Endometrial microvascular endothelial cells (primary cell): ENCODE measurements around the gene PRKD2. TPM values are rescaled to one million over a fixed set of nuclear protein-coding genes. Genes with fewer than 3 reads are reported as not detected.
"Not testable (repeated sequence)": the region's sequence is repeated elsewhere in the genome, so short reads cannot be mapped to it uniquely, and the experiment has no call there.

Experiments
- in situ Hi-C: cut with HindIII; loops from 2 replicates; pipeline ENCODE4 v1.10.0; 2017; ENCODE audit warnings: low sequenced_read_pairs, low pct_unique_long_range_greater_than_20kb; ENCODE audit errors: inconsistent ontology term
- total RNA-seq: library from RNA; depleted of rRNA; stranded (reverse); fragments of >200 nt; gene quantifications from one replicate; pipeline ENCODE4 v1.2.3, GENCODE V29; 2015; ENCODE audit errors: inconsistent ontology term

The PRKD2 gene
- total RNA-seq, 1 donor from 2014 or later = 30.9 TPM

DNA sequence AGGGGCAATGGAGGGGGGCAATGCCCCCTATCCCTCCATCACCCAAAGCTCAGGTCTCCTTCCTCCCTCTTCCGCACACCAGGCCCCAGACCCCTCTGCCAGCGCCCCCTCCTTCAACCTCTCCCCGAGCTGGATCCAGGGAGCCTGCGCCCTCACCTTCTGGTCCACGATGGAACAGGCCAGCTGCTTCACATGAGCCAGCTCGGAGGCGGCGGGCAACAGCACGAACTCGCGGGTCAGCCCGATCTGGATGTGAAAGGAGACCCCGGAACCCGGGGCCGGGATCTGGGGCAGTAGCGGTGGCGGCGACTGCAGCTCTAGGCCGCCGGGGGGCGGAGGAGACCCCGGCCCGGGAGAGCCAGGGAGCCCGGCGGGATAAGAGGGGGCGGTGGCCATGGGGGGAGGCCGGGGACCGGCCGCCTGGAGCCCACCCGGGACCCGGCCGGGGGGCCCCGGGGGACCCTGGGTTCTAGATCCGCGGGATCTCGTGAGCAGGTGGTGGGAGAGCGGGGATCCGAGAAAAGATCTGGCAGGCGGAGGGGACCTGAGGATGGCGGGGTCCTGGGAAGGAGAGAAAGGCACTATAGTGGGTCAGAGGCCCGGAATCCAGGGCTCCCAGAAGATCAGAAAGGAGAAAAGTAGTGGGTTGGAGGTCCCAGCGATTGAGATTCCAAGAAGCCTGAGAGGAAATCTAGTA is 791 bp downstream of the PRKD2 start:
- in situ Hi-C loops = no loop called here

DNA sequence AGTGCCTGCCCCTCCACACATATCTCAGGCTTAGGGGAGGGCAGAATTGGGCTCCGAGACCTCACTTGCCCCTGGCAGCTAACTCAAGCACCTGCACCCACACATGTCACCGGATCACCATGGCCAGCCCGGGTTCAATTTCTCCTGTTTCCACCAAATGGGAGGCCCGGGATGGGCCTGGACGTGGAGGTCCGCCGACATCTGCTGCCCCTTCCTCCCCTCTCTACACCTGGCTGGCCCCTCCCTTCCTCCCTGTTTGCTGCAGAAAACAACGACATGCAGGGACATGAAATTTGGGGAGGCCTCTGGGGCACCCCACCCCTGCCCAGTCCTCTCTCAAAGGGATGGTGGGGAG is 1.3 kb downstream of the PRKD2 start:
- in situ Hi-C loops = no loop called here

DNA sequence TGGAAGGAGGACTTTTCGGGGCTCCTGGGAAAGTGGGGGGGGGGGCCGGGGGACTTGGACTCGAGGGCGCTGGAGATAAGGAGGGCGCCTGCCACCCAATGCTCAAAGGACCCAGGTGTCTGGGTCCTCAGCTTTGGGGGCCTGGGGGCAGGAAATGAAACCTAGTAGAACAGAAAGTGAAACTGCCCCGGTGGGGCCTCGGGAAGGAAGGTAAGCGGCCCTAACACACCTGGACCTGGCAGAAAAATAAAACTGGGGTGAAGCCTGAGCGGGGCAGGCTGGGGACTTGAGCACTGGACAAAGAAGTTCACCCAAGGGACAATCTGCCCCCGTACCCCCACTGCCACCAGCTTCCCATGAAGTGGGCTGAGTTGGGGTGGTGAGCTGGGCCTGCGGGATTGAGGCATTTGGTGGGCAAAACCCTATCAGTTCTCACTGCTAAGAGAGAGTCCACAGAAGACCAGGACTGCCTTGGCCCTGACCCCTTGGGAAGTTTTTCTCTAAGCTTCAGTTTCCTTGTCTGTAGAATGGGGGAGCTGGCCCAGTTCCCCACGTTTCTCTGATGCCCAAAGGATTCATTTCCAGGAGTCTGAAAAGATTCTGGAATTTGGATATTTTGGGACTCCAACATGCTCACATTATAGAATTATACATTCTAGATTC is 2.3 kb downstream of the PRKD2 start:
- in situ Hi-C loops = no loop called here

DNA sequence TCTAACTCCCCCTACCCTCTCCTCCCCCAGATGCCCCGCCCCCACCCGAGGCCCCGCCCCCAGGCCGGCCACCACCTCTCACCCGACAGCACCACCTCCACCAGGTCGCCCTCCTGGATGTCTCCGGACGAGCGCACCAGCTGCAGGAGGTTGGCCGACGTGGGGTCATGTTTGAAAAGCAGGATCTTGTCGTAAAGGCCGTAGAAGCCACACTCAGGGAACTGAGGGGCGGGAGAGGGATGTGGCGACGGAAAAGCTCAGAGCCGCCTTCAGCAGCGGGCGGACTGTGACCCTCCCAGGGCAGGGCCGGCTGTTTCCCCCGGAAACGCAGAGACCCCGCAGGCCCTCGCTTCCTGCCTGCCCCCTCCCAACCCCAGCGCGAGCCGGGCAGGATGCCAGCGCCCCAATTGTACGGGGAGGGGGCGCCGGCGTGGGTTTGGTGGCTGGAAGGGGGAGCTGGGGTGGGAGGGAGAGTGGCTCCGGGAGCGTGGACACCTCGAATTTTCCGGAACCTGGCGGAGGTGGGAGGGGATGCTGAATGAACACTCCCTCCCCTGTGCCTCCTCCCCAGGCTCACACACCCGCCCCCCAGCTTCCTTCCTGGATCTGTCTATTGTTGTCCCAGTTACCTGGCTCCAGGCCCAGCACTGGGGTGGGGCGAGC is 3.0 kb downstream of the PRKD2 start:
- in situ Hi-C loops = no loop called here

DNA sequence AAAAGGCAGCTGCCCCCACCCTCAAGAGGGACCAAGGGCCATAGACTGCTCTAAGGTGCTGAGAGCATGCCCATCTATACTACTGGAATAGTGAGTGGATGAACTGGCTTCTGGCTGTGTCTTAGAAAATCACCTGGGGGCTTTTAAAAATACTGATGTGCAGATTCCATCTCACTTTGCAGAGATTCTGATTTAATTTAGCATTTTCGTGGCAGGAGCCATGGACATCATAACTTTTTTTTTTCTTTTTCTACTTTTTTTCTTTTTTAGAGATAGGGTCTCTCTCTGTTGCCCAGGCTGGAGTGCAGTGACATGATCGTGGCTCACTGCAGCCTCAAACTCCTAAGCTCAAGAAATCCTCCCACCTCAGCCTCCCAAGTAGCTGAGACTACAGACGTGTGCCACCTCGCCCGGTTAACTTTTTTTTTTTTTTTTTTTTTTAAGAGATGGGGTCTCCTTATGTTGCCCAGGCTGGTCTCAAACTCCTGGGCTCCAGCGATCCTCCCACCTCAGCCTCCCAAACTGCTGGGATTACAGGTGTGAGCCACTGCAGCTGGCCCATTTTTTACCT is 4.1 kb downstream of the PRKD2 start:
- in situ Hi-C loops = not testable (repeated sequence)

DNA sequence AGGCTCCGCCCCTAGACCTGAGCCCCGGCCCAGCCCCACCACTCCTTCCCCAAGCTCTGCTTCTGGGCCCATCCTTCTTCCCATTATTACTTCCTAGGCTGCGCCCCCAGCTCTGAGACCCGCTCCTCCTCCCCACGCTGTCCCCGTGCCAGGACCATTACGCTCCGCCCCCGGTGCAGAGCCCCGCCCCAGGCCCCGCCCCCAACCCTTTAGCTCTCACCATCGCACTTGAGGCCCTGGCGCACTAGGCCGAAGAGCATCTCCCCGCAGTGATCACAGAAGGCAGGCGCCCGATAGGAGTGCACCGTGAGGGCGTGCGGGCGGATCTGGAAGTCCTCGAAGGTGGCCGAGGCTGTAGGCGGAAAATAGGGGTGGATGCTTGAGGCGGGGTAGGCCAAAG is 6.2 kb downstream of the PRKD2 start:
- in situ Hi-C loops = no loop called here

DNA sequence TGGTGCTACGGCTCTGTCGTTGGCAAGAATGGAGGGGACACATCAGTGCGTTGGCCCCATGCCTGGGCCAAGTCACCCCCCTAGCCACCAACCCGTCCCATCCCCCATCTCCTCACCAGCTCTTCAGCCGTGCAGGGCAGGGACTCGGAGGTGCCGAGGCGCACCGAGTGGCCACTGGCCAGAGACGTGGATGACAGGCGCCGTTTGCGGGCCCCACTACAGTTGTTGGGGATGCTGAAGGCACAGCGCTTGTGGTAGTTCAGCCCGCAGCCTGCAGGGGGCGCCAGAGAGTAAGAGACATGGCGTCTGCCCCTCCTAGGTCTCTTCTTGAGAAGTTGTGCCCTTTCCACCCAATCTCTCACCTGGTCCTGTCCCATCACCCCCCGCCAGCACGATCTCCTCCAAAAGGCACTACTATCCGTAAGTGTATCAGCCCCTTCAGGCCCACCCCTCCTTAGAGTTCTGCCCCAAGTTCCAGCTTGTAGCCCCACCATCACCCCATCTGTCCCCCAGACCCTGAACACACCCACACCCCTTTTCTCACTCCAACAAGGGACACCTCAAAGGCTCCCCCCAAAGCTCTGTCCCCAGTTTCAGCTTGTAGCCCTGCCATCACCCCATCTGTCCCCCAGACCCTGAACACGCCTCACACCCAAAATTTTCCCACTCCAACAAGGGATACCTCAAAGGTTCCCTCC is 12.4 kb downstream of the PRKD2 start:
- in situ Hi-C loops = no loop called here

DNA sequence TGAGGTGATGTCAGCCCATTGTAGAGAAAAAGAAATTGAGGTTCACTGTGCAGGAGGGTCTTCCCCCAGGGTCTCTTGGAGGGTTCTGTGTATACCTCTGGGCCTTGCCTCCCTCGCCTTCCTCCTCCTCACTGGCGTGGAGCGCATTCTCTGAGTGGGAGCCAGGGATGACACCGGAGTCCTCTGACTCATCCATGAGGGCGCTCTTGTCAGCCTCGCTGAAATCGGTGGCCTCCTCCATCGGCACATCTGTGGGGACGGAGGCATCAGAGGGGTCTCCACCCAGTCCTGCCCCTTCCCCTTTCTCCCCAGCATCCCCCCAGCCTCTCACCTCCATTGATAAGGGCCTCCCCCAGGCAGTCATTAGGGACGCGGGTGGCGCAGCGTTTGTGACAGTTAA is 16.2 kb downstream of the PRKD2 start:
- in situ Hi-C loops = no loop called here

DNA sequence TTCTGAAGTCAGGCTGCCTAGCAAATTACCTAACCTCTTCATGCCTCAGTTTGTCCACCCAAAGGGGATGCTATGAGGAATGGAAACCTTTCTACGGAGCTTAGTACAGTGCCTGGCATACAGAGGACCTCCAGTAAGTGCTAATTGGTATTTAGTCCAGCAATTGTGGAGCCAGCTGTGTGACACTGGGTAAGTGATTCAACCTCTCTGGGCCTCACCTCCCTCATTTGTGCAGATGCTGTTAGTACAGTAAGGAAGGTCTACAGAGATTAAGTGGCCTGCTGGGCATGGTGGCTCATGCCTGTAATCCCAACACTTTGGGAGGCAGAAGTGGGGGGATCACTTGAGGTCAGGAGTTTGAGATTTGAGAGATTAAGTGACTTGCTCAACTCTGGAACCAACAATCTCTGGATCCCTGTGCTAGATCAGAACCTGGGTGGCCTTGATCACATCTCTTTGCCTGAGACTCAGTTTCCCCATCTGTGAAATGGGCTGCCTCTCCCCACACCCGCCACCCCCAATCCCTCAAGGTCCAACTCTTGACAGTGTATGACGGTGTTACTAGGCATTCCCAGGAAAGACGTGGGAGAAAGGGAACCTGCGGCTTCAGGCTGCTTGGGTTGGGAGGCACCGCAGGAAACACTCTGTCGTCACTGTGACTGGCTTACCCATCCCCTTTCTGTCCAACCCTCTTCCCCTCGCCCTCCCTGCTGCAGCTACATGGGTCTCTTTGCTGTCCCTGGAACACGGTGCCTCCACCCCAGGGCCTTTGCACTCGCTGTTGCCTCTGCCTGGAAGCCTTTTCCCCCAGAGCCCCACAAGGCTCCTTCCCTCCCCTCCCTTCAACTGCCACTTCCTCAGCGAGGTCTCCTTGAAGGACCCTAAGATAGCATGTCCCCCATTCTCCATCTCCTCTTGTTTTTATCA is 18.3 kb downstream of the PRKD2 start:
- in situ Hi-C loops = no loop called here

DNA sequence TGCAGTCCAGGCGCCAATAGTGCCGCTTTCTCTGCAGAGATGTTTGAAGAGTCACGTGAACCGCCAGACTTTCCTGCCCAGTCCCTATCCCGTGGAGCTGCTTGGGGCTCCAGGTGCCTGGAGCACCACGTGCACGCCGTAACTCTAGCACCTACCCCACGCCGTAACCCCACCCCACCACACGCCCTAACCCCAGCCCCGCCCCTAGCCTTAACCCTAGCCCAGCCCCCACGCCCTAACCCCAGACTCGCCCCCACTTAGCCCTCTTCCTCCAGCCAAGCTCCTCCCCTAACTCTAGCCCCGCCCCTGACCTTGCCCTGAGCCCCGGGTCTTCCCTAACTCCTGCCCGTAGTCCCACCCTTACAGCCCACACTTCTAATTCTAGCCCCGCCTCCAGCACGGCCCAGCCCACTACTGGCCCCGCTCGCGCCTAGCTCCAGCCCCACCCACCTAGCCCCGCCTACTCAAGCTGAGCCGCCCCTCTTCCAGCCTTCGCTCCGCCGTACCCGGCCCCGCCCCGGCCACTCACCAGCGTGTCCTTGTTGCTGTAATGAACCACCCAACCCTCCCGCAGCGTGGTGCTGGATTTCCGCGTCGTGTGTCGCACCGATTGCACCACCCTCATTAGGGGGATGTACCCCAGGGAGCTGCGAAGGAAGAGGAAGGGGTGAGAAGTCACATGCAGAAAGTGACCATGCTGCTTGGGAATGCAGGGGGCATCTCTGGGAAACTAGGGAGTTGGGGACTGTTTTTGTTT is 19.5 kb downstream of the PRKD2 start:
- in situ Hi-C loops = no loop called here

DNA sequence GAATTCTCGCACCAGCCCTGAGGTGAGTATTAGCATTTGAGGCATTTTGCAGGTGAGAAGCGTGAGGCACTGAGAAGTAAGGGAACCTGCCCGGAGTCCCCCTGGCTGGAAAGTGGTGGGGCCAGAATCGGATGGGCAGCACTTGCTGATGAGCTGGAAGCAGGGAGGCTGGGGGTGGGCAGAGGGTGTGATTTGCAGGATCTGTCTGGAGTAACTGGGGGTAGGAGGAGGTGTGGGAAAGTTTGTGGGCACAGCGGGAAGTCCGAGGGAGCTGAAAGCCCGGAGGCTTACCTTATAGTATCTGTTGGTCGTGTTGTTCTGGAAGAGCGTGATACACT is 20.1 kb downstream of the PRKD2 start:
- in situ Hi-C loops = no loop called here

DNA sequence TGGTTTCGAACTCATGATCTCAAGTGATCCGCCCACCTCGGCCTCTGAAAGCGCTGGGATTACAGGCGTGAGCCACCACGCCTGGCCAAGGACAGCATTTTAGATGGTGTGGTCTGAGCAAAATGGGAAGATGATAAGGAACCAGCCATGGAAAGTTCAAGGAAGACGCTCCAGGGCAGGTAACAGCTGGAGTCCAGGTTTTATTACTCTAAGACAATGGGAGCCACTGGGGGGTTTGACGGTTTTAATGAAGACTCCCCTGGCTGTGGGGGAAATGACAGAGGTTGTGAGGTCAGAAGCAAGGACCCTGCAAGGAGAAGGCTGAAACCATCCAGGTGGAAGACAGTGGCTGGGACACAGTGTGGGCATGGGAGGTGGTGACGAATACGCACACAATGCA is 20.9 kb downstream of the PRKD2 start:
- in situ Hi-C loops = no loop called here

DNA sequence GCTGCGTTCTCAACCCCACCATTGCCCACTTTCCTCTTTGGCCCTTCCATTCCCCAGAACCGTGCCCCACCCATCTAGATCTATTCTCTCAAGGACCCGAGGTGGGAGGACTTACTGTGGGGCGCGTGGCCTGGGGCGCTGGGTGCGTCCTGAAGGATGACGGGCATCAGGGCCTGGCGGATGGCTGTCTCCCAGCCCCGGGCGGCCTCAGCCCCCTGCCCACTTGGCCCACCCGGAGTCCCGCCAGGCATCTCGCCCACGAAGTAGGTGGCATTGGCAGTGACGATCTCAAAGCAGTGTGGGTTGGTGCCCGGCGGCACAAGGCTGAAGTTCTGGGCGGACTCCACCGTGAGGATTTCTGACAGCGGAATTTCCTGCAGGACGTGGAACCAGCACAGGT is 23.2 kb downstream of the PRKD2 start:
- in situ Hi-C loops = no loop called here

DNA sequence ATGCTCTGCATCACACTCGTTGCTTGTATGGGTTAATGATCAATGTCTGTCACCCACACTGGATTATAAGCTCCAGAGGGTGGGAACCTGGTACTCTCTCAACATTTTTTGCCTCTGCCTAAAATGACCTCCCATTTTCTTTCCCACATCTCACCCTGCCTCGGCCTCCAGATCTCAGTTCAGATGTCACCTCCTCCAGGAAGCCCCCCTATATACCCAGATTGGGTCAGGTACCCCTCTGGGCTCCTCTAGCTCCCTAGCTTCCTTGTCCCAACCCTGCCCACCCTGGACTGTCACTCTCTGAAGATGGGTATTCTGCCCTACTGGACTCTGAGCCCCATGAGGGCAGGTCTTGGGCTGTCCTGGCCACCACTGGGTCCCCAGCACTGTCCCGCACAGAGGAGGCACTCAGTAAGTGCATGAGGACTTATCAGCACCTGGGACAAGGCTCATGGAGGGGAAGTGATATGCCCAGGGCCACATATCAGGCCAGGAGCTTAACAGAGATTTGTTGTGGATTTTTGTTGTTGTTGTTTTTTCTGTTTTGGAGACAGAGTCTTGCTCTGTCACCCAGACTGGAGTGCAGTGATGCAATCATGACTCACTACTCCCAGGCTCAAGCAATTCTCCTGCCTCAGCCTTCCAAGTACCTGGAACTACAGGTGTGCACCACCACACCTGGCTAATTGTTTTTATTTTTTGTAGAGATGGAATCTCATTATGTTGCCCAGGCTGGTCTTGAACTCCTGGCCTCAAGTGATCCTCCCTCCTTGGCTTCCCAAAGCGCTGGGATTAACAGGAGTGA is 23.8 kb downstream of the PRKD2 start:
- in situ Hi-C loops = no loop called here

DNA sequence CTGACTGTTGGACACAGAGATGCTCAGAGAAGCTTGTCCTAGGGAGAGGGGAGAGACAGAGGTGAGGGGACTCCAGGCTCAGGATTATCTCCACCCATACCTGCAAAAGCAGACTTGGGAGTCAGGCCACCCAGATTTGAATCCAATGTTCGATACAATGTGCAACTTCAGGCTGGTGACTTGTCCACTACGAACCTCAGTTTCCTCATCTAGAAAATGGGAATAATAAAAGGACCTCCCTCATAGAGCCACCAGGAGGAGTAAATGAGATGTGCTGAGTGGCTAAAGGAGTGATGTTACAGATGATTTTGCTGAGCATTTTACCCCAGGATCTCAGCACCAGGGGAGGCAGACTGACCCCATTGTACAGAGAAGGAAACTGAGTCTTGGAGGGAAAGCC is 25.0 kb downstream of the PRKD2 start:
- in situ Hi-C loops = no loop called here

DNA sequence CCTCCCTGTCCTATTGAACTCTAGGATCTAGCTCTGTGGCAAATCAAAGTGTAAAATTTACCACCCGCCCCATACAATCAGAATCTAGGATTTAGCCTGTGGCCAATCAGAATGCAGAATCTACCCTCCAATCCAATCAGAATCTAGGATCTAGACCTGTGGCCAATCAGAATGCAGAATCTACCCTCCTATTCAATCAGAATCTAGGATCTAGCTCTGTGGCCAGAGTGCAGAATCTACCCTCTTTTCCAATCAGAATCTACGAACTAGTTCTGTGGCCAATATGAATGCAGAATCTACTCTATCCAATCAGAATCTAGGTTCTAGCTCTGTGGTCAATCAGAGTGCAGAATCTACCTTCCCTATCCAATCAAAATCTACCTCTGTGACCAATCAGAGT is 25.8 kb downstream of the PRKD2 start:
- in situ Hi-C loops = no loop called here

DNA sequence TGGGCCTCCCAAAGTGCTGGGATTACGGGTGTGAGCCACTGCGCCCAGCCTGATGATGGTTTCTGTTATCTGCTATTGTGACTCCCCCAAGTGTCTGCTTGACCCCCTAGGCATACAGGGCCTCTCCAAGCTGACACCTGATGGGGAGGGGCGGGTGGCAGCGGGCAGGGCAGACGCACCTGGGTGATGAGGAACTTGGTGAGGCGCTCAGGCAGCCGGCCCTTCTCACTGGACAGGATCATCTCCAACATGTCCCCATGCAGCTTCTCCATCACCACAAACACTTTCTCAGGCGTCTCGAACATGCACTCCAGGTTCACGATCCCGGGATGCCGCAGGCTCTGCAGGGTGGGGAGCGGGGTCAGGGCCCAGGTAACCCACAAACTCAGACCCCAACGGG is 27.6 kb downstream of the PRKD2 start:
- in situ Hi-C loops = no loop called here
